IMR-90 (cell line): ENCODE data around the gene IFNL3. TPM values are rescaled to one million over a fixed set of nuclear protein-coding genes. Genes with fewer than 3 reads are reported as not detected.

Experiments
- ATAC-seq: fragments of 200-7000 bp; cut with Tn5 transposase; 2 replicates; pipeline ENCODE4 v1.9.1; 2020; ENCODE audit warnings: low read depth, mild to moderate bottlenecking, moderate library complexity
- BruUV-seq: library from RNA; stranded (reverse); fragments of 400-500 nt; replicated peaks from 2 replicates; lab custom pipeline; 2021; lab: Mats Ljungman, UMichigan
- CTCF ChIA-PET: fragments of 300-600 bp; formaldehyde crosslinking; extraction: SDS; loops from one replicate; lab custom pipeline; 2021; ENCODE audit warnings: antibody characterized with exemption; lab: Yijun Ruan, JAX
- POLR2A ChIA-PET: fragments of 300-600 bp; sonication (Branson Sonifier 250); formaldehyde crosslinking; loops from one replicate; lab custom pipeline; 2022; ENCODE audit warnings: antibody characterized with exemption; ENCODE audit not compliant: unreplicated experiment; lab: Charles Lee
- DNase-seq: peaks from one replicate; pipeline ENCODE4 v3.0.0; 2013
- H2AFZ ChIP-seq: replicated peaks from 2 replicates; pipeline ENCODE3; 2013; ENCODE audit warnings: low read length, mild to moderate bottlenecking; ENCODE audit not compliant: poor library complexity
- H2AK5ac ChIP-seq: 2 replicates; pipeline ENCODE4 v1.6.1; 2013; ENCODE audit warnings: low read depth, low read length, inconsistent platforms
- H2AK9ac ChIP-seq: replicated peaks from 2 replicates; pipeline ENCODE3; 2013; ENCODE audit warnings: mild to moderate bottlenecking, low read depth, low read length, moderate library complexity; ENCODE audit not compliant: poor library complexity
- H2BK120ac ChIP-seq: 2 replicates; pipeline ENCODE4 v1.6.1; 2013; ENCODE audit warnings: low read depth, low read length, inconsistent platforms
- H2BK15ac ChIP-seq: 3 replicates; pipeline ENCODE4 v1.6.1; 2013; ENCODE audit warnings: low read depth, low read length, inconsistent platforms
- H2BK20ac ChIP-seq: 2 replicates; pipeline ENCODE4 v1.6.1; 2013; ENCODE audit warnings: low read depth, mild to moderate bottlenecking, inconsistent platforms, low read length, moderate library complexity
- H2BK5ac ChIP-seq: 2 replicates; pipeline ENCODE4 v1.6.1; 2013; ENCODE audit warnings: mild to moderate bottlenecking, low read depth, low read length, inconsistent platforms; ENCODE audit not compliant: poor library complexity, severe bottlenecking
- H3K14ac ChIP-seq: replicated peaks from 2 replicates; pipeline ENCODE4 v1.6.1; 2013; ENCODE audit warnings: low read depth, low read length, inconsistent platforms
- H3K18ac ChIP-seq: 2 replicates; pipeline ENCODE4 v1.6.1; 2013; ENCODE audit warnings: low read depth, low read length, control low read depth
- H3K23ac ChIP-seq: 2 replicates; pipeline ENCODE4 v1.6.1; 2013; ENCODE audit warnings: low read depth, low read length, inconsistent platforms
- H3K27ac ChIP-seq: 2 replicates; pipeline ENCODE4 v1.5.1; 2013; ENCODE audit warnings: mild to moderate bottlenecking, control low read depth, low read length; ENCODE audit not compliant: insufficient read depth
- H3K27me3 ChIP-seq: 2 replicates; pipeline ENCODE4 v1.6.1; 2013; ENCODE audit warnings: low read length; ENCODE audit not compliant: control insufficient read depth, insufficient read depth
- H3K36me3 ChIP-seq: 2 replicates; pipeline ENCODE4 v1.6.1; 2013; ENCODE audit warnings: low read length, mixed read lengths; ENCODE audit not compliant: control insufficient read depth, insufficient read depth
- H3K4ac ChIP-seq: 2 replicates; pipeline ENCODE4 v1.6.1; 2013; ENCODE audit warnings: low read depth, low read length, inconsistent platforms
- H3K4me1 ChIP-seq: 2 replicates; pipeline ENCODE4 v1.6.1; 2013; ENCODE audit warnings: low read length, mixed read lengths; ENCODE audit not compliant: control insufficient read depth, insufficient read depth
- H3K4me2 ChIP-seq: 2 replicates; pipeline ENCODE4 v1.6.1; 2013; ENCODE audit warnings: low read depth, mild to moderate bottlenecking, control low read depth, low read length, moderate library complexity
- H3K4me3 ChIP-seq: 2 replicates; pipeline ENCODE4 v1.5.1; 2013; ENCODE audit warnings: low read depth, mild to moderate bottlenecking, control low read depth, low read length, moderate library complexity; ENCODE audit not compliant: insufficient read depth
- H3K56ac ChIP-seq: 2 replicates; pipeline ENCODE4 v1.6.1; 2013; ENCODE audit warnings: low read length, inconsistent platforms; ENCODE audit not compliant: insufficient read depth; ENCODE audit errors: extremely low read depth
- H3K79me1 ChIP-seq, 2 experiments: 2 replicates each; pipeline ENCODE4 v1.6.1; 2013; ENCODE audit warnings: low read length in 2 of 2, inconsistent platforms in 1 of 2, low read depth in 1 of 2
- H3K9ac ChIP-seq: 2 replicates; pipeline ENCODE4 v1.6.1; 2013; ENCODE audit warnings: low read depth, low read length, control low read depth
- H3K9me1 ChIP-seq: 2 replicates; pipeline ENCODE4 v1.6.1; 2013; ENCODE audit warnings: low read length, inconsistent platforms; ENCODE audit not compliant: insufficient read depth
- H3K9me3 ChIP-seq: 2 replicates; pipeline ENCODE4 v1.6.1; 2013; ENCODE audit warnings: low read length; ENCODE audit not compliant: control insufficient read depth, insufficient read depth
- H4K20me1 ChIP-seq: 2 replicates; pipeline ENCODE4 v1.6.1; 2013; ENCODE audit warnings: low read length, inconsistent platforms; ENCODE audit not compliant: insufficient read depth
- H4K5ac ChIP-seq: 2 replicates; pipeline ENCODE4 v1.6.1; 2013; ENCODE audit warnings: mild to moderate bottlenecking, low read depth, low read length, control low read depth
- H4K8ac ChIP-seq, 2 experiments: 2 replicates each; pipeline ENCODE4 v1.6.1; 2013; ENCODE audit warnings: low read depth in 2 of 2, low read length in 2 of 2, control low read depth in 1 of 2, inconsistent platforms in 1 of 2
- H4K91ac ChIP-seq: 2 replicates; pipeline ENCODE4 v1.6.1; 2013; ENCODE audit warnings: low read depth, low read length, inconsistent platforms; ENCODE audit not compliant: insufficient read depth
- BHLHE40 ChIP-seq: fragments of 150-350 bp; IDR thresholded peaks from 2 replicates; pipeline ENCODE4 v1.6.1; 2016; ENCODE audit warnings: mild to moderate bottlenecking, low read depth, low read length
- CEBPB ChIP-seq: IDR thresholded peaks from 2 replicates; pipeline ENCODE4 v1.6.1; 2012; ENCODE audit warnings: low read depth, low read length, improper control_type of control experiment
- CHD1 ChIP-seq: IDR thresholded peaks from 2 replicates; pipeline ENCODE4 v1.6.1; 2012; ENCODE audit warnings: low read depth, low read length, improper control_type of control experiment
- CTCF ChIP-seq: conservative IDR thresholded peaks from 2 replicates; pipeline ENCODE4 v1.5.1; 2012; ENCODE audit warnings: mild to moderate bottlenecking, low read depth, low read length, improper control_type of control experiment
- ELK1 ChIP-seq: fragments of 150-350 bp; IDR thresholded peaks from 2 replicates; pipeline ENCODE4 v1.6.1; 2016; ENCODE audit warnings: low read depth, mild to moderate bottlenecking, low read length, moderate library complexity, borderline replicate concordance
- FOS ChIP-seq: fragments of 150-350 bp; IDR thresholded peaks from 2 replicates; pipeline ENCODE4 v1.6.1; 2016; ENCODE audit warnings: low read depth, low read length
- MAFK ChIP-seq: IDR thresholded peaks from 2 replicates; pipeline ENCODE4 v1.6.1; 2012; ENCODE audit warnings: low read depth, low read length, improper control_type of control experiment
- MAZ ChIP-seq: IDR thresholded peaks from 2 replicates; pipeline ENCODE4 v1.6.1; 2012; ENCODE audit warnings: low read depth, mild to moderate bottlenecking, low read length, improper control_type of control experiment, moderate library complexity, borderline replicate concordance
- MXI1 ChIP-seq: IDR thresholded peaks from 2 replicates; pipeline ENCODE4 v1.6.1; 2012; ENCODE audit warnings: low read depth, mild to moderate bottlenecking, low read length, moderate library complexity, borderline replicate concordance
- NFE2L2 ChIP-seq: fragments of 150-350 bp; IDR thresholded peaks from 2 replicates; pipeline ENCODE4 v1.6.1; 2016; ENCODE audit warnings: low read depth, mild to moderate bottlenecking, low read length
- POLR2A ChIP-seq: IDR thresholded peaks from 2 replicates; pipeline ENCODE4 v1.6.1; 2012; ENCODE audit warnings: mild to moderate bottlenecking, low read depth, low read length
- RAD21 ChIP-seq: IDR thresholded peaks from 2 replicates; pipeline ENCODE4 v1.6.1; 2012; ENCODE audit warnings: low read length, improper control_type of control experiment
- RCOR1 ChIP-seq: IDR thresholded peaks from 2 replicates; pipeline ENCODE4 v1.6.1; 2012; ENCODE audit warnings: mild to moderate bottlenecking, low read length, improper control_type of control experiment; ENCODE audit not compliant: insufficient replicate concordance
- RFX5 ChIP-seq: IDR thresholded peaks from 2 replicates; pipeline ENCODE4 v1.8.0; 2012; ENCODE audit warnings: low read depth, mild to moderate bottlenecking, low read length, moderate library complexity
- SMC3 ChIP-seq: fragments of 150-350 bp; IDR thresholded peaks from 2 replicates; pipeline ENCODE4 v1.6.1; 2016; ENCODE audit warnings: low read depth, mild to moderate bottlenecking, antibody characterized with exemption, low read length, moderate library complexity
- USF2 ChIP-seq: fragments of 150-350 bp; IDR thresholded peaks from 2 replicates; pipeline ENCODE4 v1.6.1; 2017; ENCODE audit warnings: mild to moderate bottlenecking, antibody characterized with exemption, low read length, low read depth
- WGBS, 2 experiments: methylation state at CpG; one replicate each; pipeline versions ENCODE4 v1.1.5 to v1.1.7; 2013; ENCODE audit warnings: missing lambda C conversion rate in 2 of 2; ENCODE audit not compliant: insufficient read length in 1 of 2; ENCODE audit errors: extremely low coverage in 2 of 2; 5-methylcytosine and 5-hydroxymethylcytosine counted together
- dilution Hi-C: fragments of 300-500 bp; cut with HindIII; formaldehyde crosslinking; loops from one replicate; pipeline ENCODE4 v1.14.3; 2018; ENCODE audit warnings: low sequenced_read_pairs; ENCODE audit not compliant: unreplicated experiment
- in situ Hi-C: fragments of 300-500 bp; cut with MboI; formaldehyde crosslinking; loops from 3 replicates; pipeline ENCODE4 v1.14.3; 2019; ENCODE audit warnings: low sequenced_read_pairs, inconsistent platforms, mixed read lengths
- intact Hi-C: fragments of 100-400 bp; cut with micrococcal nuclease; formaldehyde crosslinking; loops from 2 replicates; pipeline ENCODE4 v1.10.0; 2022
- polyA plus RNA-seq, 3 experiments: library from polyadenylated mRNA; depleted of rRNA; stranded (reverse); fragments of >200 nt; gene quantifications; 2 replicates each; pipeline ENCODE4 v1.2.3, GENCODE V29; 2012; ENCODE audit warnings: low replicate concordance in 1 of 3
- total RNA-seq: library from RNA; depleted of rRNA; stranded (reverse); fragments of >200 nt; gene quantifications from 2 replicates; pipeline ENCODE4 v1.2.3, GENCODE V29; 2012

IFNL3 gene
- total and polyA plus RNA-seq, 2 of the 4 experiments (the other 2 are of a cell fraction), result not detected

GRCh38 chr19:39238209-39238608 lies 6.6 kb downstream of the IFNL3 start:
- Histone ChIP-seq H4K91ac (no peak overlapping the region), H3K23ac (no peak overlapping the region), H2BK15ac (no peak overlapping the region), H4K20me1 (no peaks in the 10 kb centered on the region), H3K79me1 (no peaks in the 10 kb centered on the region), H3K4me3 (no peak overlapping the region), H3K36me3 (no peaks in the 10 kb centered on the region), H3K4ac (no peak overlapping the region), H2BK120ac (no peak overlapping the region), H4K8ac (no peak overlapping the region), H4K5ac (no peak overlapping the region), H3K18ac (no peak overlapping the region), H2AK9ac (no peak overlapping the region), H2BK5ac (no peak overlapping the region), H3K9ac (no peak overlapping the region), H2AFZ (no peak overlapping the region), H2BK20ac (no peak overlapping the region), H3K4me2 (no peak overlapping the region), H3K27ac (no peak overlapping the region), H3K9me1 (no peaks in the 10 kb centered on the region), H3K27me3 (peaks cover 27% of the 10 kb centered on the region), H3K56ac (no peak overlapping the region), H2AK5ac (no peak overlapping the region), H3K4me1 (no peaks in the 10 kb centered on the region), H3K14ac (no peak overlapping the region), H3K9me3 (no peaks in the 10 kb centered on the region)
- POLR2A ChIA-PET, result no interaction called here
- ATAC-seq (no peak), DNase-seq (no peak)
- CTCF ChIA-PET, result no interaction called here
- WGBS, 2 experiments, result 40% methylated on average over 1 of the region's 6 CpGs; no CpG with 5 or more reads in 1 of the 2 experiments
- dilution Hi-C loops (no loop called here), in situ Hi-C loops (no loop called here), intact Hi-C loops (no loop called here)
- BruUV-seq, result no TSS peak
- TF ChIP-seq RFX5 (no peak), USF2 (no peak), ELK1 (no peak), CHD1 (no peak), MAFK (no peak), SMC3 (no peak), CTCF (no peak), RAD21 (no peak), CEBPB (no peak), POLR2A (no peak), RCOR1 (no peak), MAZ (no peak), NFE2L2 (no peak), MXI1 (no peak), FOS (no peak), BHLHE40 (no peak)
